ENCODE measurements around the gene DLX1.
"Not testable (repeated sequence)": the region's sequence is repeated elsewhere in the genome, so short reads cannot be mapped to it uniquely, and the experiment has no call there.

Gene DLX1

GRCh38 chr2:172052000-172052983, 33.0 kb upstream of the DLX1 start:
- in situ Hi-C loops (cut with HindIII; ENCODE audit: low sequenced_read_pairs): no loop called here
- no peak overlapping the region for H3K4me3 ChIP-seq (ENCODE audit: low read depth, low read length)
- peak; percentile 26 for DNase-seq (ENCODE audit: low read depth, low spot score)
- no peak for TF ChIP-seq CTCF (IDR thresholded peaks at IDR 0.05; ENCODE audit: low read depth, low read length)

GRCh38 chr2:172053486-172053885, 31.8 kb upstream of the DLX1 start:
- no peak for TF ChIP-seq CTCF (IDR thresholded peaks at IDR 0.05; ENCODE audit: low read depth, low read length)
- no peak overlapping the region for H3K4me3 ChIP-seq (ENCODE audit: low read depth, low read length)
- DNase-seq (ENCODE audit: low read depth, low spot score): no peak
- in situ Hi-C loops (cut with HindIII; ENCODE audit: low sequenced_read_pairs): no loop called here

- DNase-seq (ENCODE audit: low read depth, low spot score): no peak
- H3K4me3 ChIP-seq (ENCODE audit: low read depth, low read length): no peak overlapping the region
- TF ChIP-seq CTCF (IDR thresholded peaks at IDR 0.05; ENCODE audit: low read depth, low read length): no peak
- in situ Hi-C loops (cut with HindIII; ENCODE audit: low sequenced_read_pairs): no loop called here
Observed at GRCh38 chr2:172056293-172056692, 29.0 kb upstream of the DLX1 start.

- DNase-seq (ENCODE audit: low read depth, low spot score): no peak
- no peak for TF ChIP-seq CTCF (IDR thresholded peaks at IDR 0.05; ENCODE audit: low read depth, low read length)
- no peak overlapping the region for H3K4me3 ChIP-seq (ENCODE audit: low read depth, low read length)
- in situ Hi-C loops (cut with HindIII; ENCODE audit: low sequenced_read_pairs): no loop called here
Observed at GRCh38 chr2:172058660-172059059, 26.6 kb upstream of the DLX1 start.

GRCh38 chr2:172060118-172060517, 25.2 kb upstream of the DLX1 start:
- H3K4me3 ChIP-seq (ENCODE audit: low read depth, low read length); DNase-seq (ENCODE audit: low read depth, low spot score); in situ Hi-C loops (cut with HindIII; ENCODE audit: low sequenced_read_pairs): not testable (repeated sequence)

GRCh38 chr2:172062402-172063004, 22.8 kb upstream of the DLX1 start:
- no peak for DNase-seq (ENCODE audit: low read depth, low spot score)
- in situ Hi-C loops (cut with HindIII; ENCODE audit: low sequenced_read_pairs): no loop called here
- H3K4me3 ChIP-seq (ENCODE audit: low read depth, low read length): no peak overlapping the region
- no peak for TF ChIP-seq CTCF (IDR thresholded peaks at IDR 0.05; ENCODE audit: low read depth, low read length)

GRCh38 chr2:172063446-172063845, 21.9 kb upstream of the DLX1 start:
- no peak overlapping the region for H3K4me3 ChIP-seq (ENCODE audit: low read depth, low read length)
- DNase-seq (ENCODE audit: low read depth, low spot score): no peak
- no peak for TF ChIP-seq CTCF (IDR thresholded peaks at IDR 0.05; ENCODE audit: low read depth, low read length)
- in situ Hi-C loops (cut with HindIII; ENCODE audit: low sequenced_read_pairs): no loop called here

Data from astrocyte of the spinal cord (primary cell).